Common myeloid progenitor, CD34-positive (primary cell): ENCODE results near the gene LRRC47.

Experiments used
- CTCF ChIA-PET: fragments of 350-600 bp; sonication (Branson Sonifier 250); formaldehyde crosslinking; loops from one replicate; lab custom pipeline; 2021; ENCODE audit warnings: antibody characterized with exemption; lab: Charles Lee
- POLR2A ChIA-PET: fragments of 350-600 bp; sonication (Branson Sonifier 250); formaldehyde crosslinking; loops from one replicate; lab custom pipeline; 2021; ENCODE audit warnings: antibody characterized with exemption; lab: Charles Lee
- DNase-seq, 3 donors: peaks; one replicate each; pipeline versions ENCODE4 v3.0.0 to v3.0.0-alpha.2; 2013
- H3K27ac ChIP-seq, 2 experiments: 1 replicate in 1 of 2; 2 replicates in 1 of 2; pipeline ENCODE4 v1.7.0; 2013; ENCODE audit warnings: inconsistent platforms in 2 of 2, low read length in 2 of 2, mild to moderate bottlenecking in 2 of 2, low read depth in 1 of 2, moderate library complexity in 1 of 2; ENCODE audit not compliant: severe bottlenecking in 2 of 2, insufficient read depth in 1 of 2, poor library complexity in 1 of 2
- H3K27me3 ChIP-seq, 5 experiments: replicated peaks in 2 of 5; 1 replicate in 3 of 5; 2 replicates in 2 of 5; pipeline versions ENCODE4 v1.6.1 to v1.7.0; 2013; ENCODE audit warnings: low read length in 4 of 5, mild to moderate bottlenecking in 2 of 5, moderate library complexity in 2 of 5, inconsistent platforms in 1 of 5; ENCODE audit not compliant: insufficient read depth in 5 of 5, control insufficient read depth in 4 of 5
- H3K36me3 ChIP-seq, 4 experiments: 1 replicate in 2 of 4; 2 replicates in 2 of 4; pipeline versions ENCODE4 v1.6.1 to v1.7.0; 2013; ENCODE audit warnings: low read length in 3 of 4, control low read depth in 1 of 4, mild to moderate bottlenecking in 1 of 4; ENCODE audit not compliant: control insufficient read depth in 4 of 4, insufficient read depth in 4 of 4
- H3K4me1 ChIP-seq, 4 experiments: 1 replicate in 3 of 4; 2 replicates in 1 of 4; pipeline versions ENCODE4 v1.6.1 to v1.7.1; 2013; ENCODE audit warnings: low read length in 3 of 4, mild to moderate bottlenecking in 3 of 4, control low read depth in 1 of 4, inconsistent platforms in 1 of 4, moderate library complexity in 1 of 4; ENCODE audit not compliant: control insufficient read depth in 4 of 4, insufficient read depth in 4 of 4; ENCODE audit errors: control extremely low read depth in 1 of 4
- H3K4me3 ChIP-seq, 7 experiments: 1 replicate in 4 of 7; 2 replicates in 3 of 7; pipeline versions ENCODE4 v1.5.1 to v1.7.0; 2013; ENCODE audit warnings: mild to moderate bottlenecking in 7 of 7, low read length in 6 of 7, moderate library complexity in 6 of 7, inconsistent platforms in 2 of 7, low read depth in 2 of 7, control low read depth in 1 of 7; ENCODE audit not compliant: insufficient read depth in 4 of 7, control insufficient read depth in 1 of 7; ENCODE audit errors: extremely low read depth in 1 of 7
- H3K9me3 ChIP-seq, 5 experiments: 1 replicate in 4 of 5; 2 replicates in 1 of 5; pipeline versions ENCODE4 v1.6.1 to v1.7.1; 2013; ENCODE audit warnings: low read length in 4 of 5, mild to moderate bottlenecking in 2 of 5, inconsistent platforms in 1 of 5, low read depth in 1 of 5, moderate library complexity in 1 of 5; ENCODE audit not compliant: control insufficient read depth in 4 of 5, insufficient read depth in 2 of 5; ENCODE audit errors: control extremely low read depth in 1 of 5
- WGBS: methylation state at CpG from one replicate; pipeline ENCODE4 v1.1.5; 2013; ENCODE audit not compliant: insufficient coverage; 5-methylcytosine and 5-hydroxymethylcytosine counted together

The LRRC47 gene

DNA sequence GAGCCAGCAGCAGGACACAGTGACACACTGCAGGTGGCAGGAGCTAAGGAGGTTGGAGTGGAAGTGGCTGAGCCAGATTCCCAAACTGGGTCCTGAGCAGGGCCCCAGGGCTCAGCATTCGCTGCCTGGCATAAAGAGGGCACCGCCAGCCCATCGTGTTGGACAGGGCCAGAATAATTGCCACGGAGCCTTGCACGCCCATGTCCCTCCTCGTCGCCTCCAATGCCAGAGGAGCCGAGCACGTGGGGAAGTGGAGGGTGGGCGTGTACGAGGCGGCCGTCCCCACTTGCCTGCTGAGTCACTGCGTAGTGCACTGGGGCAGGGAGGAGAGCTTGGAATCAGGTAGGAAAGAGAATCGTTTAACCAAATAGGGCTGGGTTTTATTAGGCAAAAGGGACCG is 26.1 kb upstream of the LRRC47 start:
- H3K9me3 ChIP-seq: no peaks in the 10 kb centered on the region
- POLR2A ChIA-PET: no interaction called here
- DNase-seq: no peak
- peaks cover 16 to 68% (median 40%) of the 10 kb centered on the region in 4 experiments for H3K36me3 ChIP-seq
- 94% methylated on average over 15 of the region's 16 CpGs for WGBS
- CTCF ChIA-PET: no interaction called here
- H3K4me3 ChIP-seq: no peak overlapping the region
- no peaks in the 10 kb centered on the region for H3K27me3 ChIP-seq
- no peak overlapping the region for H3K27ac ChIP-seq
- no peaks in the 10 kb centered on the region for H3K4me1 ChIP-seq

DNA sequence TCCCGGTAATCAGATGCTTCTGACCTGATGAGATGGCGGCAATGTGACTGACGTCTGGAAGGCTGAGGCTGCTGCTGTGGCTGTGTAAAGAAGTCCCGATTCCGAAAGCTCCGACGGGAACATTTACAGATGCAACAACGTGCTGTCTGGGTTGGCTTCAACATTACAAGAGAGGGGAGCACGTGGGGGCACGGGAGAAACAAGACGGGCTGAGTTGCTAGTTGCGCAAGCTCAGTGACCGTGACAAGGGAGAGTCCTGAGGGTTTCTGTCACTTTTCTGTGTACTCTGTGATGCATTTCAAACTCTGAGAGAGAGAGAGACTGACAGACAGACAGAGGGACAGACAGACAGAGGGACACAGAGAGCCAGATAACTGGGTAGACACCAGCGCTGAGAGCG is 25.6 kb upstream of the LRRC47 start:
- CTCF ChIA-PET: no interaction called here
- H3K36me3 ChIP-seq: peaks cover 16 to 63% (median 37%) of the 10 kb centered on the region in 4 experiments

GRCh38 chr1:3821447-3821846 is 25.1 kb upstream of the LRRC47 start:
- ChIA-PET CTCF (no interaction called here), POLR2A (no interaction called here)
- 96% methylated on average over 13 of the region's 13 CpGs for WGBS
- no peaks in the 10 kb centered on the region for H3K9me3 ChIP-seq
- H3K4me3 ChIP-seq: no peak overlapping the region
- peaks cover 13 to 60% (median 35%) of the 10 kb centered on the region in 4 experiments for H3K36me3 ChIP-seq
- DNase-seq: no peak
- no peak overlapping the region for H3K27ac ChIP-seq
- H3K27me3 ChIP-seq: no peaks in the 10 kb centered on the region
- no peaks in the 10 kb centered on the region for H3K4me1 ChIP-seq

More for the DNA sequence above, 25.6 kb upstream of the LRRC47 start:
- H3K4me3 ChIP-seq: no peak overlapping the region
- H3K27ac ChIP-seq: no peak overlapping the region
- no peaks in the 10 kb centered on the region for H3K9me3 ChIP-seq
- POLR2A ChIA-PET: no interaction called here
- no peak for DNase-seq
- 93% methylated on average over 15 of the region's 15 CpGs for WGBS
- no peaks in the 10 kb centered on the region for H3K4me1 ChIP-seq
- no peaks in the 10 kb centered on the region for H3K27me3 ChIP-seq

DNA sequence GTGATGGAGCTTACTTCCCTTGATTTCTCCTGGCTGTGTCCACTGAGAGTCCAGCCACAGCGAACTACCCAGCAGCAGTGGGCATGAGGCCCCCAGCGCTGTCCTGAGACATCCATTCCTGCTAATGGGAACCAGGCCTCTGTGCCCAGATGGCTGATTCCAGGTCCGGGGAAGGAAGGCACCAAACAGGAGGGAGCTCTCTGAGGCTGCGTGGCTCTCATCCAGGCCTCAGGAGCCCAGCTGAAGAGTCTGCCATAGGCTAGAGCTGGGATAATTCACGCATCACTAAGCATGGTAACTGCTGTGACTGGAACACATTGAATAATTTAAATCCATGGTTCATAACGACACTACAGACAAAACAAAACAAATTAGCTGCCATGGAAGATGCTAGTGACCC is 24.7 kb upstream of the LRRC47 start:
- ChIA-PET POLR2A (no interaction called here), CTCF (no interaction called here)
- Histone ChIP-seq H3K4me3 (no peak overlapping the region), H3K36me3 (peaks cover 11 to 61% (median 34%) of the 10 kb centered on the region in 4 experiments), H3K9me3 (no peaks in the 10 kb centered on the region), H3K4me1 (no peaks in the 10 kb centered on the region), H3K27me3 (no peaks in the 10 kb centered on the region), H3K27ac (no peak overlapping the region)
- no peak for DNase-seq
- WGBS: 97% methylated on average over 5 of the region's 6 CpGs

DNA sequence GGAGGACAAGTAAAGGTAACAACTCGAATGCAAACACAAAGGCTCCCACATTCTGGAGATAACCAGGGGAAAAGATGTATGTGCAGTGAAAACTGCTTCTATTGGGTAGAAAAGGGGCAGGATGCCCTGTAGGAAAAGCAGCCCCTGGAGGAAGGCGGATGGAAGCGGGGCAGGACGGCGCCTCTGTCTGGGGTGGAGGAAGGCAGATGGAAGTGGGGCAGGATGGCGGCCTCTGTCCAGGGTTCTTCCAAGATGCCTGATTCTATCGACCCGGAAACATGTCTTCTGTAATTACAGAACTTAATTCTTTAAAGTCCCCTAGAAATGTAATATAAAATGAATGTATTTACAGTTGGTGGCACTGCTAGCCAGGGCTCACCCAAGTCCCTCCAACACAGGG is 24.0 kb upstream of the LRRC47 start:
- ChIA-PET CTCF (no interaction called here), POLR2A (no interaction called here)
- Histone ChIP-seq H3K27ac (no peak overlapping the region), H3K4me3 (no peak overlapping the region), H3K4me1 (no peaks in the 10 kb centered on the region), H3K9me3 (no peaks in the 10 kb centered on the region), H3K27me3 (no peaks in the 10 kb centered on the region), H3K36me3 (peaks cover 9 to 61% (median 32%) of the 10 kb centered on the region in 4 experiments)
- WGBS: 100% methylated on average over 5 of the region's 8 CpGs
- no peak for DNase-seq

DNA sequence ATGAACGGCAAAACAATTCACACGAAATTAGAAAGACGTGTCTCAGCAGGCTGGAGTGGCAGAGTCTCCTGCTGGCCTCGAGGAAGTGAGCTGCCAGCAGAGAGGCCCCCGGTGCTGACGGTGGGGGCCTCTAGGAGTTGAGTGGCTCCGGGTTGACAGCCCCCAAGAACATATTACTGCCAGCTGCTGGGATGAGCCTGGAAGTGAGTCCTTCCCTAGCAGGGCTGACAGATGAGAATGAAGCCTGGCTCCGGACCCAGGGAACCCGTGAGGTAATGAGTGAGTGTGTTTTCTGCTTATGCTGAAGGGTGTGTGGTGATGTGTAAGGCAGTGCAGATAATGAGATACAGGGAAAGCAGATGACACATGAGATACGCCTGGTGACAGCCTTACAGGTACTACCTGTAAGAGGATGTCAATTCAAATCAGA is 23.5 kb upstream of the LRRC47 start:
- Histone ChIP-seq H3K27ac (no peak overlapping the region), H3K4me3 (no peak overlapping the region), H3K9me3 (no peaks in the 10 kb centered on the region), H3K27me3 (no peaks in the 10 kb centered on the region), H3K36me3 (peaks cover 7 to 62% (median 33%) of the 10 kb centered on the region in 4 experiments), H3K4me1 (no peaks in the 10 kb centered on the region)
- CTCF ChIA-PET: no interaction called here
- WGBS: 79% methylated on average over 8 of the region's 10 CpGs
- POLR2A ChIA-PET: no interaction called here
- no peak for DNase-seq

DNA sequence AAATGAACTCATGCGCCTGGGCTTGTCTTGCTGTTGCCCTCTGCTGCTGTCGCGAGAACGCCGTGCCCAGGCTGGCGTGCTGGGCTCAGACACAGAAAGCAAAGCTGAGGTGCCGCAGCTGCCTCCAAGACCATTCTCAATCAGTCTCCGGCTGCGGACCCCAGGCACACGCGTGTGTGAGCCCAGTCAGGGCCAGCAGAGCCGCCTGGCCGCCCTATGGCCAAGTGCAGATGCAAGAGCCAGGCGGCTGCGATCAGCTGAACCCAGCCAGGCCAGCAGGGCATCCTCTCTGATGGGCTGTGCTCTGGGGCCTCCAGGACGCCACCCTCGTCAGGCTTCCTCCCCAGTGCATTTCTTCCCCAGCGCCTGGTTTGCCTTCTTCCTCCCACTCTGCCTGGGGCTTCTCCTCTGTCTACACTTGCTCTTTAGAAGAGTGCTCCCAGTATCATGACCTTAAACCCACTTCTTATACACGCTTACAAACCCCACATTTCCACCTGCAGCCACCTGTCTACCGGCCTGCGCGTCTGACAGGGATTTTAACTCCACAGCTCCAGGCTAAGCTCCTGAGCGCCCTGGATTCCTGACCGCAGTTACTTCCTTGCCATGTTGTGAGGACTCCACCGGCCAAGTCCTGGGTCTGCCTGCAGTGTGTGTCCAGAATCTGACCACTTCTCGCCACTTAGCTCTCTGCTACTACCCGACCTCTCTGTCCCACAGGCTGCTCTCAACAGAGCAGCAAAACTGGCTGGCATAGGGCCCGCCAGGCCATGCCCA is 21.7 kb upstream of the LRRC47 start:
- Histone ChIP-seq H3K4me1 (no peaks in the 10 kb centered on the region), H3K27me3 (no peaks in the 10 kb centered on the region), H3K27ac (no peak overlapping the region), H3K36me3 (peaks cover 7 to 63% (median 24%) of the 10 kb centered on the region in 4 experiments), H3K9me3 (no peaks in the 10 kb centered on the region), H3K4me3 (no peak overlapping the region)
- DNase-seq: no peak
- ChIA-PET POLR2A (no interaction called here), CTCF (no interaction called here)
- 95% methylated on average over 27 of the region's 28 CpGs for WGBS
